NCI-H1105 treated with DMSO at 0.1 percent for 48 hours (cell line): ENCODE measurements around the gene ZNF496.
"Not testable (repeated sequence)": the region's sequence is repeated elsewhere in the genome, so short reads cannot be mapped to it uniquely, and the experiment has no call there.

ENCODE experiments used
- DNase-seq: peaks from one replicate; lab custom pipeline; 2025; lab: John Stamatoyannopoulos, UW

Gene ZNF496

DNA sequence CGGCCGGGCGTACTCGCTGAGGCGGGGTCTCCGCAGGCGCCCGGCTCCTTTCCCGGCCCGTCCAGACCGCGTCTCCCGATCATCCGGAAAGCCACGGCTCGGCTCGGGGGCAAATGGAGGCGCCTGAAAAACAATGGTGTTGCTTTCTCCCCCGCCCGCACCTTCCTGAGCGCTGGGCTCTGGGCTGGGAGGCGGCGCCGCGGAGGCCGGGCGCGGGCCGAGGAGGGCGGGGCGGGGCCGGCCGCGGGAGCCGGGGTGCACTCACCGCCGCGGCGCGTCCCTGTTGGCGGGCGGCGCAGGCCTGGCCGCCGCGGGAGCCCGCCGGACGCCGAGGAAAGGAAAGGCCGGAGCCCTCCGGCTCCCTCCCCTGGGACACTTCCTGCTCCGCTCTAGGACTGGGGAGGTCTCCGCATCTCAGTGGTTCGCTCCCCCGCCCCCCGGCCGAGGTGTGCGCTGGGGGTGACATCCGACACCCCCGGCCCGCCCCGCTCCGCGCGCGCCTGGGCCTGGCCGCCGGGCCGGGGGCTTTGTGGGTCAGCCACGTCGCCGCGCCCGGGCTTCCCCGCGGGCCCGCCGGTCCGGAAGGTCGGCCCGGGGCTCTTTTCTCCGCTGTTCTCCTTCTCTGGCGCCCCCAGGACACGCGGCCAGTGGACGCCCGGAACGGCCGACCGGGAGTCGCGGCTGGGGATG is at the start of gene ZNF496:
TSS of gene ZNF496 (minus strand) at position 343 of the 690 bp plus-strand sequence. CDS start 2,289 bp downstream, outside the sequence.
- DNase-seq = peak; percentile 64

DNA sequence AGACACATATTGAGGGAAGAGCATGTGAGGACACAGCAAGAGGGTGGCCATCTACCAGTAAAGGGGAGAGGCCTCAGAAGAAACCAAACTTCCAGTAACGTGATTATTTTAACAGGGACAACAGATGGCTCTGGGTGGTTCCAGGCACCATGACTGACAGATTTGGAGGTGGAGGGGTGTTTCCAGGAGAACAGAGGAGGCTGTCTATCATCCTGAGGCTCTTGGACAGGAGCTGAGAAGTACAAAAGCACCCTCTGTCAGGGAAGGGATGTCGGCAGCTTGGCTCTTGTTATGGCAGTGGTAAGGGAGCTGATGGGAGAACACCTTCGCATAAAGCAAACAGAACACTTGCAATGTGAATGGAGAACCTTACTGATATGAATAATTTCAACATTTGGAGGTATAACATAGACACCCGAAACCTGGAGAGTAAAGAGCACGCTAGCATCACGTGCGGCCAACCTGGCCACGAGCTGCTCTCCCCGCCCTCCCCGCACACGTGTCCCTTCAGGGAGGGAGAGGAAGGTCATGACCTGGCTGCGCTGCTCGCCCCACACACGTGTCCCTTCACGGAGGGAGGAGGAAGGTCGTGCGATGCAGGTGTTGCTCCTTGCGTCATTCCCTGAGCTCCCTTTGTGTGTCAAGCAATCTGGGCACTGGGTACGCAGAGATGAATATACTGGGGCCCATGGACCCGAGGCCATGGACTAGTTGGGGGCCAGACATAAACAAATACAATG is 46.8 kb upstream of the ZNF496 start:
- DNase-seq = no peak

DNA sequence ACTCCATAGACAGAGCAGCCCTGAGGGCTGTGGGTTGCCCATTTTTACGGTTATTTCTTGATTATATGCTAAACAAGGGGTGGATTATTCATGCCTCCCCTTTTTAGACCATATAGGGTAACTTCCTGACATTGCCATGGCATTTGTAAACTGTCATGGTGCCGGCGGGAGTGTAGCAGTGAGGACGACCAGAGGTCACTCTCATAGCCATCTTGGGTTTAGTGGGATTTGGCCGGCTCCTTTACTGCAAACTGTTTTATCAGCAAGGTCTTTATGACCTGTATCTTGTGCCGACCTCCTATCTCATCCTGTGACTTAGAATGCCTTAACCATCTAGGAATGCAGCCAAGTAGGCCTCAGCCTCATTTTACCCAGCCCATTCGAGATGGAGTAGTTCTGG is 46.0 kb upstream of the ZNF496 start:
- DNase-seq = not testable (repeated sequence)

DNA sequence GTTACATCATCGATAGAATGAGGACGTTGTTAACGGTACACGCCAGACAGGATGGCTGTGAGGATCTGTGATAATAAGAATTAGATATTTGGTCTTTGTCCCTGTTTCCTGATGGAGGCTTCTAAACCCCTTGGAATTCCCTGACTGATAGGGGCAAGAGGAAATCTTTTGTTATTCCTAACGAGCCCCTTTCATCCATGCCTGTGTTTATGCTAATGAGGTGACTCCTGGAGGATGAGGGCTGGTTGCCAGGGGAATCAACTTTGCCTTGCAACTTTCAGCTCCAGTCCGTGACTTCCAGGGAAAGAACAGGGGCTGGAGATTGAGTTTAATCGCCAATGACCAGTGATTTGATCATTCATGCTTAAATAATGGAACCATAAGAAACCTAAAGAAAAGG is 45.0 kb upstream of the ZNF496 start:
- DNase-seq = no peak

DNA sequence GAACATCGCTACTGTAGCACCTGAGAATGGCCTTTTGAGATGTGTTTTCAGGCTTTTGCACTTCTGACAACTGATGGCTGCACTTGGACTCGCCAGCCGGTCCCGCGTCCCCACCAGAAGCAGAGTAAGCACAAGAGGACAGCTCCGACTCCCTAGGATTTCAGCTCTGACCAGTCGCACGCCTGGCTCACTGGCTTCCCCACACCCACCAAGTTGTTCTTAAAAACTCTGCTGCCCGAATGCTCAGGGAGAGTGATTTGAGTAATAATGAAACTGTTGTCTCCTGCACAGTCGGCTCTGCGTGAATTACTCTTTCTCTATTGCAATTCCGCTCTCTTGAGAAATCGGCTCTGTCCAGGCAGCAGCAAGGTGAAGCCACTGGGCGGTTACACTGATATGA is 44.1 kb upstream of the ZNF496 start:
- DNase-seq = no peak

DNA sequence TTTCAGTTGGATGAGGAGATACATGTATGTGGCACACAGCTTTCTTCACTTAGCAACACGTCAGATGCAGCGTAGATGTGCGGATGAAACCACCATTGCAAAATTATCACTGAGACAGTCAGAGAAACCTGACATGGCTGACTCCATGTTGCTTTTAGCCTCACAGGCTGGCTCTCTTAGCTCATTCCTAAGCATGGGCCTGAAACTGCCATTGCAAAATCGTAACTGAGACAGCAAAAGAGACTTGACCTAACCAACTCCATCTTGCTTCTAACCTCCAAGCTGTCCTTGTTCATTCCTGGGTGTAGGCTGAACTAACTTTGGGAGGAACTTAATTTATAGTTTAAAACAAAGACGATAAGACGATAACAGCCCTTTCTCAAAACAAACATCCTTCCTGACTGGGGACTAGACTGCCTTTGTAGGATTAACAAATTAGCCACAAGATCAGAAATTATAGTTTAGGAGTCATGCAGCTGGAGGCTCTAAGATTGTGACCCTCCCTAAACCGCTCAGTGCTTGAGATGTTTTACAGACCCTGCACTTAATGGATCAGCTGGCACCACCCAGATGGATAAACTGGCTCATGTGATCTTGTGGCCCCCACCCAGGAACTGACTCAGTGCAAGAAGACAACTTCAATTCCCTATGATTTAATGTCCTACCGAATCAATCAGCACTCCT is 43.1 kb upstream of the ZNF496 start:
- DNase-seq = not testable (repeated sequence)

DNA sequence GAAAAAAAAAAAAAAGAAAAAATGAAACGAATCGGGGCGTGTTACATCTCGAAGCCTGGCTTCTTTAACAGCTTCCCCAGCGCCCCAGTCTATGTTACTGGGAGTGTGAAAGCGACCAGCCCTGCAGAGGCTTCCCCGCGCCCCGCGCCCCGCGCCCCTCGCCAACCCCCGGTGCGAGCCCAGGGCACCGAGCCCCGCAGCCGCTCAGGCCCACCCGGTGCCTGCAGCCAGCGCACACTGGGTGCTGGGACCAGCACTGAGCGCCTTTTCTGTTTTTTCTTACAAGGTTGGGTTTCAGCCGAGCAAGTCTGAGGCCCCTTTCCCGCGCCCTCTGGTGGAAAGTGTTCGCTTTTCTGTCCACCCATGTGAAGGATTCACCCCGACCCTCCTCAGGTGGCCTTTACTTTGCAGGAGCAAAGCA is 42.1 kb upstream of the ZNF496 start:
- DNase-seq = no peak

DNA sequence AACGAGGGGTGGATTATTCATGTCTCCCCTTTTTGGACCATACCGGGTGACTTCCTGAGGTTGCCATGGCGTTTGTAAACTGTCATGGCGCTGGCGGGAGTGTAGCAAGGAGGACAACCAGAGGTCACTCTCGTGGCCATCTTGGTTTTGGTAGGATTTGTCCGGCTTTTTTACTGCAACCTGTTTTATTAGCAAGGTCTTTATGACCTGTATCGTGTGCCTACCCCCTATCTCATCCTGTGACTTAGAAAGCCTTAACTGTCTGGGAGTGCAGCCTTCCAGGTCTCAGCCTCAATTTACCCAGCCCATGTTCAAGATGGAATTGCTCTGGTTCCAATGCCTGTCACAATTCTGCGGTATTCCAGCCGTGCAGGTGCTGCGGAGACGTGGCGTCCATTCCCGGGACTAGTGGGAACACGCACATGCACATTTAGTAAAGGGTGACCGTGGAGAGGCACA is 40.2 kb upstream of the ZNF496 start:
- no peak for DNase-seq

DNA sequence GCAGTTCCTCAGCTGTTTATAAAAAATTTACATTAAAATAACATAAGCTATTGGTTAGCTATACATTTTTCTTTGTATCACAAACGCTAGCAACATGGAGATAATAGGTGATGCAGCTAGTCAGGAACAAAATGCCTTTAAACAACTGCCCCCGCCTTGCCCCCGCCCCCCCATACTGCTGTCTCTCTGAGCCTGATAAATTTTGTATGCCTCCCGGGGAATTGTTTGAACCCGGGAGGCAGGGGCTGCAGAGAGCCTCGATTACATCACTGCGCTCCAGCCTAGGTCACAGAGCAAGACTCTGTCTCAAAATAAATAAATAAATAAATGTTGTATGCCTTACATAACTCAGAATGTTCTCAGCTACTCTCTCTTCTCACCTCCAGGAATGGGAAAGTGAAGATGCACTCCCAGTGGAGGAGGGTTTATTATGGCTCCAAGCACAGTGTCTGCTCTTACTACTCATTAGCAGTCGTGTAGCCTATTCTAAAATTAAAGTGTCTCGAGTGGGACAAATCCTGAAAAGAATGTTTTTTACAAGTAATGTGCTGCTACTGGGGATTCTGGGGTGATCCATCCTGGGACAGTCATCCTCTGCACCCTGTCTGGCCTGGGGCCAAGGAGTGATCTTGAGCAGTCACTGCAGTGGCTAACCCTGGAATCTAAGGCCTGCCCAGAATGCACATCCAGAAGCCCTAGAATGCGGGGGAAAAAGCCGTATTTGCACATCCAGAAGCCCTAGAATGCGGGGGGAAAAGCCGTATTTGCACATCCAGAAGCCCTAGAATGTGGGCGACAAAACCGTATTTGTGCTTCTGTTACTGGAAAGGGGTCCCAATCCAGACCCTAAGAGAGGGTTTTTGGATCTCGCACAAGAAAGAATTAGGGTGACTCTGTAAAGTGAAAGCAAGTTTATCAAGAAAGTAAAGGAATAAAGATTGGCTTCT is 39.4 kb upstream of the ZNF496 start:
- DNase-seq = no peak

DNA sequence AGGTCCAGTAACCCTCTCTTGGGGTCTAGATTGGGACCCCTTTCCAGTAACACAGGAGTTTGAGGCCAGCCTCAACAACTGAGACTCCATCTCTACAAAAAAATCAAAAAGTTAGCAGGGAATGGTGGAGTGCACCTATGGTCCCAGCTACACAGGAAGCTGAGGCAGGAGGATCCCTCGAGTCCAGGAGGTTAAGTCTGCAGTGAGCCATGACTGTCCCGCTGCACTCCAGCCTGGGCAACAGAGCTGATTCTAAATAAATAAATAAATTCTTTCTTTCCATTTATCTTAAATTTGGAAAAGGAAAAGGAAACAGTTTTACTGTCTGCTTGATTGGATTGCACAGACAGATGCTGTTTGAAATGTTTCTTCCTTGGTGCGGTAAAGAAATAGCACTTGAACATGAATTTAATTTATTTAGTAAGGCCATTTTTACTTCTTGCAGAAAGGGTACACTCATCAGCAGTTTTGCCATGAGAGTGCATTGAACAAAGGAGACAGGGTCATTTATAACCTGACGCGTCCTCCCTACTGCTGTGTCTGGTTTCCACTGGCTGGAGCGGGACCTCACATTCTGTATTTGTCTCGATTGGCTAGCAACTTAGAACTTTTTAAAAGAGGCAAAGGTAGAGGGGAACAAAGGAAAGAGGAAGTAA is 37.0 kb upstream of the ZNF496 start:
- DNase-seq = no peak

DNA sequence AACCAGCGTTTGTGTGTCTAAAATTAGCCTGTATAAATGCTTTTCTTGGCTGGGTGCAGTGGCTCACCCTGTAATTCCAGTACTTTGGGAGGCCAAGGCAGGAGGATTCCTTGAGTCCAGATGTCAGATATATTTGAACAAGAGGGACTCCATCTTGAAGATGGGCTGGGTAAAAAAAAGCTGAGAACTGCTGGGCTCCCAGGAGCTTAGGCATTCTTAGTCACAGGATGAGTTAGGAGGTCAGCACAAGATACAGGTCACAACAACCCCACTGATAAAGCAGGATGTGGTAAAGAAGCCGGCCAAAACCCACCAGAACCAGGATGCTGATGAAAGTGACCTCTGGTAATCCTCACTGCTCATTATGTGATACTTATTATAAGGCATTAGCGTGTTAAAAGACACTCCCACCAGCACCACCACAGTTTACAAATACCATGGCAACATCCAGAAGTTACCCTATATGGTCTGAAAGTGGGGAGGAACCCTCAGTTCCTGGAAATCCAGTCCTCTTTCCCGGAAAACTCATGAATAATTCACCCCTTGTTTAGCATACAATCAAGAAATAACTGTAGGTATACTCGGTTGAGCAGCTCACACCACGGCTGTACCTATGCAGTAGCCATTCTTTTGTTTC is 36.2 kb upstream of the ZNF496 start:
- no peak for DNase-seq

DNA sequence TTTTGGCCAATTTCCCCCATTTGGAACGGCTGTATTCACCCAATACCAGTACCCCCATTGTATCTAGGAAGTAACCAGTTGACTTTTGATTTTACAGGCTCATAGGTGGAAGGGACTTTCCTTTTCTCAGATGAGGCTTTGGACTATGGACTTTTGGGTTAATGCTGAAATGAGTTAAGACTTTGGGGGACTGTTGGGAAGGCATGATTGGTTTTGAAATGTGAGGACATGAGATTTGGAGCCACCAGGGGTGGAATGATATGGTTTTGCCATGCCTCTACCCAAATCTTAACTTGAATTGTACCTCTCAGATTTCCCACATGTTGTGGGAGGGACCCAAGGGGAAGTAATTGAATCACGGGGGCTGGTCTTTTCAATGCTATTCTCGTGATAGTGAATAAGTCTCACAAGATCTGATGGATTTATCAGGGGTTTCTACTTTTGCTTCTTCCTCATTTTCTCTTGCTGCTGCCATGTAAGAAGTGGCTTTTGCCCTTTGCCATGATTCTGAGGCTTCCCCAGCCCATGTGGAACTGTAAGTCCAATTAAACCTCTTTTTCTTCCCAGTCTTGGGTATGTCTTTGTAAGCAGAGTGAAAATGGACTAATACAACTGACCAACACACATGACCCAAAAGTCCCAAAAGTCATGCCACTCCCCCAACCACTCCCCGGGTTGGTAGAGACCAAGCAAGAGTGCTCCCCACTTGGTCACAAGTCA is 35.4 kb upstream of the ZNF496 start:
- DNase-seq = no peak

DNA sequence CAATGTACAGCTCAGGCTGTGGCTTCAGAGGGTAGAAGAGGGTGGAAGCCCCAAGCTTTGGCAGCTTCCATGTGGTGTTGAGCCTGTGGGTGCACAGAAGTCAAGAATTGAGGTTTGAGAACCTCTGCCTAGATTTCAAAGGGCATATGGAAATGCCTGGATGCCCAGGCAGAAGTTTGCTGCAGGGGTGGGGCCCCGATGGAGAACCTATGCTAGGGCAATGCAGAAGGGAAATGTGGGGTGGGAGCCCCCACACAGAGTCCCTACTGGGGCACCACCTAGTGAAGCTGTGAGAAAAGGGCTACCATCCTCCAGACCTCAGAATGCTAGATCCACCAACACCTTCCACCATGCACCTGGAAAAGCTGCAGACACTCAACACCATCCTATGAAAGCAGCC is 34.7 kb upstream of the ZNF496 start:
- DNase-seq = not testable (repeated sequence)

DNA sequence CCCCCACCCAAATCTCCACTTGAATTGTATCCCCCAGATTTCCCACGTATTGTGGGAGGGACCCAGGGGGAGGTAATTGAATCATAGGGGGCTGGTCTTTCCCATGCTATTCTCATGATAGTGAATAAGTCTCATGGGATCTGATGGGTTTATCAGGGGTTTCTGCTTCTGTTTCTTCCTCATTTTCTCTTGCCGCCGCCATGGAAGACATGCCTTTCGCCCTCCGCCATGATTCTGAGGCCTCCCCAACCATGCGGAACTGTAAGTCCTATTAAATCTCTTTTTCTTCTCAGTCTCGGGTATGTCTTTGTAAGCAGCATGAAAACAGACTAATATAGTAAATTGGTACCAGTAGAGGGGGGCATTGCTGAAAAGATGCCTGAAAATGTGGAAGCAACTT is 33.4 kb upstream of the ZNF496 start:
- no peak for DNase-seq

DNA sequence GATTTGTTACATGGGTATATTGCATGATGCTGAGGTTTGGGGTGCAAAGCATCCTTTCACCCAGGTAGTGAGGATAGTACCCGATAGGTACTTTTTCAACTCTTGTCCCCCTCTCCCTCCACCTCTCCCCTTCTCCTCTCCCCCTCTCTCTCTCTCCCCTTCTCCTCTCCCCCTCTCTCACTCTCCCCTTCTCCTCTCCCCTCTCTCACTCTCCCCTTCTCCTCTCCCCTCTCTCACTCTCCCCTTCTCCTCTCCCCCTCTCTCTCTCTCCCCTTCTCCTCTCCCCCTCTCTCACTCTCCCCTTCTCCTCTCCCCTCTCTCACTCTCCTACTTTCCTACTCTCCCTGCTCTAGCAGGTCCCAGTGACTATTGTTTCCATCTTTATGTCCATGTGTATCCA is 31.3 kb upstream of the ZNF496 start:
- not testable (repeated sequence) for DNase-seq

DNA sequence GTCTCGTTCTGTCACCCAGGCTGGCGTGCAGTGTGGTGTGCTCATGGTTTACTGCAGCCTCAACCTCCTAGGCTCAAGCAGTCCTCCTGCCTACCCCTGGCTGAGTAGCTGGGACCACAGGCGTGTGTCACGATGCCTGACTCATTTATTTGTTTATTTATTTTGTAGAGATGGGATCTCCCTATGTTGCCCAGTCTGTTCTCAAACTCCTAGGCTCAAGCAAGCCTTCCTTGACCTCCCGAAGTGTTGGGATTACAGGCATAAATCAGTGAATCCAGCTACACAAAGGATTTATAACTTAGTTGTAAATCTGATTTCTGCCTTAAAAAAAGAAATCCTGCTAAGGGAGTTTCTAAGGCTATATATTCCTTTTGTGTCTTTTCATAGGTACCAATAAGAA is 30.5 kb upstream of the ZNF496 start:
- DNase-seq = no peak

DNA sequence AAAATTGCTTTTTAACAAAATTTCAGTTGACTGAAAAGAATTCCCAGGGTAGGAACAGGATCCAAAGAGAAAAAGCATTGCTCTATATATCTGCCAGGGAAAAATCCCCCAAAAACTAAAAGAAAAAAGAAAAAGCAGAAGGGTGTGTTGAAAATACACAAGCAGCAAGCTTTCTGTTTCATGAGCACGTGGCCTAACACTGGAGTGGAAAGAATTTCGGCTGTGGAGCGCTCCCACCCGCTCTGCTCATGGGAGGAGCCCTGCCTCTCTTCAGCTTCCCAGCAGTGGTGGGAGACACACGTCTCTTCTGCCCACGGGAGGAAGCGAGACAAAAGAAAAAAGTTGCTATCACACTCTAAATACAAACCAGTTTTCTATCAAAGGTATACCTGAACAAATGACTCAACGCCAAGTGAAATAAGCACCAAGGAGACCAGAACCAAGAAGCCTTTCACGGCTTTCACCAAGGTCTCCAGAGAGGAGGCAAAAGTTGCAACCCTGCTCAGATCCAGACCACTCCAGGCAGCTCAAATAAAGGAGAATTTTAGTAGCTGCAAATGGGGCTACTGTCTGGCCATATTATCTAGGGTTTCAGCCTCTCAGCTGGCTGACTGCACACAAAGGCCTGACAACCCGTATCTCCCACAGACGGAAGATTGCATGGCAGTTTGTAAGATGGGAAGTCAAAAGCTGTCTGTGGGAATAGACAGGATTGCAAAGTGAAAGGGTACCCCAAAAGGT is 29.5 kb upstream of the ZNF496 start:
- DNase-seq = no peak

DNA sequence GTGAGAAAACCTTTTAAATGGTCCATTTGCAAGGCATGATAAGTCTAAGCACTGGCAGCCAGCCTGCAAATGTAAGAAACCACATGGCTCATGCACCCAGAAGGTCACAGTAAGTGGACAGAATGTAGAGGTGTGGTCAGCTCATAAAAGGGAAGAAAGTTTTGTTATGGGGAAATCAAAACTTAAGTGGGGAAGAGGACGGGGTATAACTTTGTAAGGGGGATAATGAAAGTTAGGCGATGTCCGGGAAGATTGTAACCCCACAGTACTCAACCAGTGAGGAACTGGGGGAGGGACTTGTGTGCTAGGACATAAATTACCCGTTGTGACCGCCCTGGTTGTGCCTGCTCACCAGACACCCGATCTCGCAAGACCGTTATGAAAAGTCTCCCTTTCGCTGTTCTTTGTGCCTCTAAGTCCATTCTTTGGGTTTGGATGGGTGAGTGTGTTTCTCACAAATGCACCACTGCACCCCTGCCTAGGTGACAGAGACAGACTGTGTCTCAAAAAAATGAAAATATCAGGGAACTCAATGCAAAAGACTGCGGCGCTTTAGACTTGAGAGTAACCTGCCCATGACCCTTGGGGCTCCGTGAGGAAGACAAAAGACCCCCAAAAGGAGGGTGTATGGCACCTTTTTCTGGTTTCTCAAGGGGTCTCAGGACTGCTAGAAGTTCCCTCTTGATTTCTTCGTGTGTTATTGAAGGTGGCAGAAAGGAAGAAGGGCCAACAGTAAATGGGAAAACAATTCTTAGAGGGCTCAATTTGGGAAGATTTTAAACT is 28.6 kb upstream of the ZNF496 start:
- DNase-seq = no peak

DNA sequence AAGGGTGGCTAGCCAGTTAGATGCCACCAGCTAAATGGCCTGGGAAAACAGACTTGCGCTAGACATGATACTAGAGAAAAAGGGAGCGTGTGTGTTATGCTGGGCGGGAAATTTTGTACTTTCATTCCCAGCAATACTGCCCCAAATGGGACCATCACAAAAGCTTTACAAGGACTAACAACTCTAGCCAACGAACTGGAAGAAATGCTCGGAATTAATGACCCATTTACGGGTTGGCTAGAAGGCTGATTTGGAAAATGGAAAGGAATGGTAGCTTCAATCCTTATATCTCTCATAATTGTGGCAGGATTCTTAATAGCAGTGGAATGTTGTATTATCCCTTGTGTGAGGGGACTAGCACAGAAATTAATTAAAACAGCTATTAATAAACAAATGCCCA is 27.9 kb upstream of the ZNF496 start:
- DNase-seq = no peak
